ENCODE measurements around the gene RAB33A. TPM values are rescaled to one million over a fixed set of nuclear protein-coding genes. Genes with fewer than 3 reads are reported as not detected.
A peak's percentile ranks its signal among the peaks of the same experiment; 100 is the strongest.

RAB33A gene
- total RNA-seq, 2 experiments from 2014 or later: 24.0 to 24.7 TPM

DNA sequence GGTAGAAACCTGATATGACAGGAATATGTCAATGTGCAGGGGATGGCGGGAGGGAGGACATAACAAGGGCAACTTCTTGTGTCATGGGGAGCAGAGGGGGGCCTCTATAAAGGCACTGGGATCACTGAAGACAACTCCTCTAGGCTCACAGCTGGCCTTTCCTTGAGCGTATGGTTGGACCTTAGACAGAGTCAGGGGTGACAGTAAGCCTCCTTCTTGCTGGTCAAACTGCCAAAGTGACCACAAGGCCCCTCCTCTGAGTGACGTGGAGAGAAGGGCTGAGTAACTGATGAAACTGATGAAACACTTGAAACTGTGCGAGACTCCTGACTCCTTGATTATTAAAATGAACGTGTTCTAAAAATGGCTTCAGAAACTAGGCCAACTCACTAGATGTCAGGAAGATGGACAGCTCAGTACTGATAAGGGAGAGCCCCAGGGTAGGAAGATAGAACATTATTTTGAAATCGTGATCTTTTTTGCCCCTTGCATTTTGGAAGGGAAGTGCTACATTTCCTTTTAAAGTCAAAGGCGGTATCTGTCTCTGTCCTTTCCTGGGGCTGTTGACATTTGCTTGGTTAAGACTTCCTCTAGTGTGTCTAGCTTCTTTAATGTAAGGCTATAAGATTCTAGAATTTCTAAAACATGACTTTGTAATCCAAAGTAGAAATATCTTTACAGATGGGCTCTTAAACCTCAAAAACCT is 1.6 kb downstream of the RAB33A start:
- ChIA-PET CTCF (interaction anchor here (0.8 to 1.3 kb wide), 3 partner anchors 18 to 242 kb away, joined by 3 read pairs; no protein-coding TSS in a partner anchor), POLR2A (no interaction called here)
- DNase-seq: peak; percentile 68
- ATAC-seq: peak; percentile 59
- intact Hi-C loops (cut with DNase I, micrococcal nuclease): loop anchor here (2.0 to 10.0 kb wide), 7 partner anchors 63 to 391 kb away; partner anchors contain the start of genes ELF4 (in 1 of the 2), SLC25A14 (in 1 of the 2) and ZDHHC9 (in 1 of the 2)
- peaks cover 17% of the 10 kb centered on the region for H3K36me3 Mint-ChIP-seq (ENCODE audit: low read depth)
- H3K4me3 Mint-ChIP-seq: peak overlapping the region; percentile 88
- H3K27me3 Mint-ChIP-seq: no peaks in the 10 kb centered on the region
- H3K9me3 Mint-ChIP-seq (ENCODE audit: low read depth): no peaks in the 10 kb centered on the region
- peaks cover 48% of the 10 kb centered on the region for H3K4me1 Mint-ChIP-seq
- peak overlapping the region; percentile 92 for H3K27ac Mint-ChIP-seq

GRCh38 chrX:130174045-130174704 is 2.4 kb downstream of the RAB33A start:
- POLR2A ChIA-PET: no interaction called here
- intact Hi-C loops (cut with DNase I, micrococcal nuclease): loop anchor here (5.0 to 10.0 kb wide), 5 partner anchors 92 to 392 kb away; partner anchors contain the start of genes SLC25A14 (in 1 of the 2) and ZDHHC9 (in 1 of the 2)
- ATAC-seq (no peak), DNase-seq (no peak)
- H3K27ac Mint-ChIP-seq: peak overlapping the region; percentile 92
- H3K4me3 Mint-ChIP-seq: peak overlapping the region; percentile 88
- H3K4me1 Mint-ChIP-seq: peaks cover 48% of the 10 kb centered on the region
- CTCF ChIA-PET: interaction anchor here (0.8 to 1.3 kb wide), 3 partner anchors 17 to 90 kb away, joined by 3 read pairs; no protein-coding TSS in a partner anchor
- no peaks in the 10 kb centered on the region for H3K27me3 Mint-ChIP-seq
- peaks cover 17% of the 10 kb centered on the region for H3K36me3 Mint-ChIP-seq (ENCODE audit: low read depth)
- no peaks in the 10 kb centered on the region for H3K9me3 Mint-ChIP-seq (ENCODE audit: low read depth)

DNA sequence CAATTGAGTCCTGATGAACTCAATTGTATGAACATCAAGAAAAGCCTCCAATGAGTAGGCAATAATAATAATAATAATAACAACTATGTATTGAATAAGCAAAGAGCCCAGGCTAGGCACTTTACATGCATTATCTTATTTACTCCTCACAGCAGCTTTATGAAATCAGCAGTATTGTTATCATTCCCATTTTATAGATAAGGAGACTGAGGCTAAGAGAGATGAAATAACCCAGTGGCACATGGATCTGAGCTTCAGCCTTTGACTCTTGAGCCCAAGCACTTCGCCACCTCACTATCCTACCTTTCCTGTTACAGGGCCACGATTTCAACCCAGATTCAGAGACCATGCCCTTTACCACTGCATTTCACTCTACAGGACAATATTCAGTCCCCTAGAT is 3.2 kb downstream of the RAB33A start:
- H3K4me1 Mint-ChIP-seq: peaks cover 56% of the 10 kb centered on the region
- H3K9me3 Mint-ChIP-seq (ENCODE audit: low read depth): no peaks in the 10 kb centered on the region
- DNase-seq (no peak), ATAC-seq (no peak)
- ChIA-PET POLR2A (no interaction called here), CTCF (no interaction called here)
- H3K36me3 Mint-ChIP-seq (ENCODE audit: low read depth): peaks cover 23% of the 10 kb centered on the region
- intact Hi-C loops (cut with DNase I, micrococcal nuclease): loop anchor here (5.0 to 10.0 kb wide), 5 partner anchors 93 to 393 kb away; partner anchors contain the start of genes SLC25A14 (in 1 of the 2) and ZDHHC9 (in 1 of the 2)
- peak overlapping the region; percentile 67 for H3K27ac Mint-ChIP-seq
- H3K27me3 Mint-ChIP-seq: no peaks in the 10 kb centered on the region
- H3K4me3 Mint-ChIP-seq: peak overlapping the region; percentile 88

- Mint-ChIP-seq H3K4me1 (peaks cover 52% of the 10 kb centered on the region), H3K27me3 (no peaks in the 10 kb centered on the region), H3K36me3 (ENCODE audit: low read depth) (peaks cover 24% of the 10 kb centered on the region), H3K4me3 (peak overlapping the region; percentile 49), H3K9me3 (ENCODE audit: low read depth) (no peaks in the 10 kb centered on the region), H3K27ac (peak overlapping the region; percentile 82)
- ChIA-PET CTCF (interaction anchor here (0.7 to 1.2 kb wide), 5 partner anchors 11 to 452 kb away, joined by 3 to 5 read pairs (median 3); partner anchors contain the start of gene AIFM1), POLR2A (no interaction called here)
- no peak for ATAC-seq
- intact Hi-C loops (cut with DNase I, micrococcal nuclease): loop anchor here in 1 of 2 experiments (10.0 kb wide), 1 partner anchor 332 kb away; the partner anchor contains the start of gene ZDHHC9
- no peak for DNase-seq
These were observed 4.6 kb downstream of the RAB33A start for GRCh38 chrX:130176354-130176776.

GRCh38 chrX:130176942-130177341 is 5.2 kb downstream of the RAB33A start:
- Mint-ChIP-seq H3K9me3 (ENCODE audit: low read depth) (no peaks in the 10 kb centered on the region), H3K27me3 (no peaks in the 10 kb centered on the region), H3K27ac (no peak overlapping the region), H3K4me3 (no peak overlapping the region), H3K36me3 (ENCODE audit: low read depth) (peaks cover 24% of the 10 kb centered on the region), H3K4me1 (peaks cover 52% of the 10 kb centered on the region)
- ChIA-PET CTCF (interaction anchor here (0.7 to 1.2 kb wide), 2 partner anchors 34 to 96 kb away, joined by 4 read pairs; no protein-coding TSS in a partner anchor), POLR2A (no interaction called here)
- ATAC-seq (no peak), DNase-seq (no peak)
- intact Hi-C loops (cut with DNase I, micrococcal nuclease): loop anchor here in 1 of 2 experiments (10.0 kb wide), 1 partner anchor 332 kb away; the partner anchor contains the start of gene ZDHHC9

DNA sequence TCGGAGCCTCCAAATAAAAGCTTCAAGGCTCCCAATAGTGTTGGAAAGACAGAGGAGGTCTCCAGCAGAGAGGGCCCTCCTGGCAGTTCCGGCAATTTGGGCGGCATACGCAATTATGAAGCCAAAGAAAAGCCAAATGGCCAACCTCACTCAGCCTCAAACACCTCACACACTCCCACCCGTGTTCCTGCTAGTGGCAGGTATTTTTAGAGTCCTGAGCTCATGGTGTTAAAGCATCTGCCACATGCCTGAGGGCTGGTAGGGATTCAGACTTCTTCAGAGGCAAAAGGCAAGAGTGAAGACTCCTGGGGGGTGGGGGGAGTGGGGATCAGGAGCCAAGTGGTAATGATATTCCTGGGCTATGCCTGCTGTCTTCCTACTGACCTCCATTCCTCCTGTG is 7.4 kb downstream of the RAB33A start:
- H3K27ac Mint-ChIP-seq: peak overlapping the region; percentile 69
- no peak overlapping the region for H3K4me3 Mint-ChIP-seq
- intact Hi-C loops (cut with DNase I, micrococcal nuclease): loop anchor here in 1 of 2 experiments (10.0 kb wide), 1 partner anchor 334 kb away; the partner anchor contains the start of gene ZDHHC9
- H3K4me1 Mint-ChIP-seq: peaks cover 51% of the 10 kb centered on the region
- POLR2A ChIA-PET: interaction anchor here (1.0 kb wide), 1 partner anchor 8 kb away, joined by 4 read pairs; no protein-coding TSS in a partner anchor
- H3K36me3 Mint-ChIP-seq (ENCODE audit: low read depth): peaks cover 26% of the 10 kb centered on the region
- DNase-seq (no peak), ATAC-seq (no peak)
- H3K27me3 Mint-ChIP-seq: no peaks in the 10 kb centered on the region
- CTCF ChIA-PET: interaction anchor here (0.8 to 1.4 kb wide), 2 partner anchors 99 to 119 kb away, joined by 3 read pairs; no protein-coding TSS in a partner anchor
- no peaks in the 10 kb centered on the region for H3K9me3 Mint-ChIP-seq (ENCODE audit: low read depth)

DNA sequence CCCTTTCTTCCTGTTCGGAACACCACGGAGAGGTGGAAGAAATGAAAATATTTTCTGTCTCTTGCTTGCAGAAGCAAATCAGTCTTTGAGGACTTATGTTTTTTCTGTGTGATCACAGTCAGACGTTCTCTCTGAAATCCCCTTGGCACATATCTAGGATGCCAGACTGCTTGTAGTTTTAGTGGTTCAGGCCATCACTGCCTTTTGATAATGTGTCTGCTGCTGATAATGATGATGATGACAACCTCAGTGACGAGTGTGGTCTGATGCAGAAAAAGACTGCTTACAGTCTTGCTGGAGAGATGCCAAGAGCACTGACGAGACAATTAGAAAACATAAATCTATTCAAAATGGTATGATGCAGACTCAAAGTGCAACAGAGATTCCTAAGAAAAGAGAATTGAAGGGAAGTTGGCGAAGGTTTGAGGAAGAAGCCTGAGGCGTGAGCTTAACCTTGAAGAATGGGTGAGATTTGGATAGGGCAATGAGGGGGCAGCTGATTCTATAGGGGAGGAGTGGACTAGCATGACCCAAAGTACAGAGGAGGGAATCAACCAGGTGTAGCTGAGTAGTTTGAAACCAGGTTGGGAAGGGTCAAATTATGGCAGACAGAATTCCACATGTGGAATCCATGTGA is 7.9 kb downstream of the RAB33A start:
- Mint-ChIP-seq H3K27ac (peak overlapping the region; percentile 69), H3K9me3 (ENCODE audit: low read depth) (no peaks in the 10 kb centered on the region), H3K4me3 (no peak overlapping the region), H3K36me3 (ENCODE audit: low read depth) (peaks cover 30% of the 10 kb centered on the region), H3K4me1 (peaks cover 49% of the 10 kb centered on the region), H3K27me3 (no peaks in the 10 kb centered on the region)
- intact Hi-C loops (cut with DNase I, micrococcal nuclease): loop anchor here in 1 of 2 experiments (10.0 kb wide), 1 partner anchor 335 kb away; the partner anchor contains the start of gene ZDHHC9
- POLR2A ChIA-PET: interaction anchor here (1.0 kb wide), 1 partner anchor 9 kb away, joined by 4 read pairs; no protein-coding TSS in a partner anchor
- CTCF ChIA-PET: interaction anchor here (0.8 to 1.4 kb wide), 3 partner anchors 9 to 119 kb away, joined by 3 read pairs; no protein-coding TSS in a partner anchor
- DNase-seq: no peak
- ATAC-seq: peak; percentile 55

DNA sequence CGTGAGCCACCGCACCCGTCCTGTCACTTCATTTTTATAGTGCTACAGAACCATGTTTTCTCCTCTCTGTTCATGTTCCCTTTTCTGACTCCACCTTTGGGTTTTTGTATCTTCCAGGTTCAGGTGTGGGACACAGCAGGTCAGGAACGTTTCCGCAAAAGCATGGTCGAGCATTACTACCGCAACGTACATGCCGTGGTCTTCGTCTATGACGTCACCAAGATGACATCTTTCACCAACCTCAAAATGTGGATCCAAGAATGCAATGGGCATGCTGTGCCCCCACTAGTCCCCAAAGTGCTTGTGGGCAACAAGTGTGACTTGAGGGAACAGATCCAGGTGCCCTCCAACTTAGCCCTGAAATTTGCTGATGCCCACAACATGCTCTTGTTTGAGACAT is 12.4 kb downstream of the RAB33A start:
- peak overlapping the region; percentile 65 for H3K27ac Mint-ChIP-seq

GRCh38 chrX:130184857-130185256 is 13.1 kb downstream of the RAB33A start:
- DNase-seq (no peak), ATAC-seq (no peak)
- Mint-ChIP-seq H3K9me3 (ENCODE audit: low read depth) (no peaks in the 10 kb centered on the region), H3K27me3 (no peaks in the 10 kb centered on the region), H3K27ac (peak overlapping the region; percentile 24), H3K36me3 (ENCODE audit: low read depth) (peaks cover 9% of the 10 kb centered on the region), H3K4me1 (peaks cover 16% of the 10 kb centered on the region), H3K4me3 (no peak overlapping the region)
- intact Hi-C loops (cut with DNase I, micrococcal nuclease): no loop called here
- CTCF ChIA-PET: no interaction called here
- POLR2A ChIA-PET: no interaction called here

More for the DNA sequence above, 12.4 kb downstream of the RAB33A start:
- CTCF ChIA-PET: no interaction called here
- ATAC-seq: no peak
- POLR2A ChIA-PET: no interaction called here
- Mint-ChIP-seq H3K4me3 (peak overlapping the region; percentile 12), H3K27me3 (no peaks in the 10 kb centered on the region), H3K9me3 (ENCODE audit: low read depth) (no peaks in the 10 kb centered on the region), H3K4me1 (peaks cover 23% of the 10 kb centered on the region), H3K36me3 (ENCODE audit: low read depth) (peaks cover 14% of the 10 kb centered on the region)
- DNase-seq: no peak
- intact Hi-C loops (cut with DNase I, micrococcal nuclease): no loop called here

DNA sequence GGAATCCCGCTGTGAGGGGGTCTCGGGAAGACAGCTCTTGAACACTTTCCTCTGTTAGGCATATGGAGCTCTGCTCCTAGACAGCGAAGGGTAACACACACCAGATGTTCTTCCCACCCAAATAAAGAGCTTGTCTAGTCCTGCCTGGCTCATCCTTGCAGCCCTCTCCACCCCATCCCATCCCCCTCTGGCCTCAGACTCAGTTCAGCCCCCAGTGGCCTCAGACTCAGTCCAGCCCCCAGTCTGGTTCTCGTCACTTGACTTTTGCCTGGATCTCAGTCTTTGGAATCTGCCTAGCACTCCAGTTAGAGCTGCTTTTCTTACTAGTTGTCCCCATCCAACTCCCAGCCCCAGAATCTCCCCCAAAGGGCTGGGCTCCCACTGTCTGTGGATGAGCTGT is 14.9 kb downstream of the RAB33A start:
- Mint-ChIP-seq H3K27ac (no peak overlapping the region), H3K4me3 (no peak overlapping the region), H3K9me3 (ENCODE audit: low read depth) (no peaks in the 10 kb centered on the region), H3K4me1 (peaks cover 11% of the 10 kb centered on the region), H3K36me3 (ENCODE audit: low read depth) (peaks cover 6% of the 10 kb centered on the region), H3K27me3 (no peaks in the 10 kb centered on the region)
- intact Hi-C loops (cut with DNase I, micrococcal nuclease): no loop called here
- ATAC-seq: no peak
- no peak for DNase-seq
- POLR2A ChIA-PET: no interaction called here
- CTCF ChIA-PET: interaction anchor here (0.7 to 1.4 kb wide), 2 partner anchors 61 to 106 kb away, joined by 3 to 7 read pairs; no protein-coding TSS in a partner anchor

Measured in activated CD4-positive, alpha-beta T cell treated with anti-CD3 and anti-CD28 coated beads for 36 hours (primary cell).